ENCODE data around the gene RAD51B.

DNA sequence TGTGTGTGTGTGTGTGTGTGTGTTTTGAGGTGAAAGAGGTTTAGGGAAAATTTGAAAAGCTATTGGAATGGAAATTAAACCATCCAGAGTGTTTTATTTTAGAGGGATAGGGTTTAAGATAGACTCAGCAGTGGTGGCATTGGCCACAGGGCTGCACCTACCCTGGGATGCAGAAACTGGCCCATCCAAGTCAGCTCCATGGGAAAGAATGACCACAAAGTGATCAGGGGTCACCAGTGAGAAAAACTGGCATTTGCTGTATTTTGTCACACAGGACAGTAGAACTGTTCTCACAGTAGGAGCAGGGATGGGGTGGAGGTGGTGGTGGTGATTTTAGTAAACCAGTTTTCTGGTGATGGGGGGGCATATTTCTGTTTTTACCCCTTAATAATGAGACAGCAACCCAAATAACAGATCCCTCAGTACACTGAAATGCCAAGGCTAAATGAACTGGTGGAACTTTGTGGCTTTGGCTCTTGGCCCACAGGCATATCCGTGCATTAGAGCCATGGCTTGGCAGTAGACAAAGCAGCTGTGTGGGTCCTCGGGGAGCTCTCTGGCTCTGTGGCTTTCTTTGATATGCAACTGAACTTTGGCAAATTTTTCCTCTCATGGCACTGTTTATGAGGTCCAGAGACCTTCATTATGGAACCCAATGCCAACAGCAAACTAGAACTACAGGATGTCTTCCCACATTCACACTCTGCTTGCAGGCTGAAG lies 625.0 kb downstream of the RAD51B start:
- TF ChIP-seq POLR2AphosphoS5 (IDR thresholded peaks at IDR 0.05; ENCODE audit: borderline replicate concordance, low read depth, low read length) (no peak), FOXP2 (optimal IDR thresholded peaks at IDR 0.05; ENCODE audit: control extremely low read depth, extremely low read length, insufficient read depth) (no peak)
